Kidney epithelial cell (primary cell): ENCODE results near the gene IL17RD. TPM values are rescaled to one million over a fixed set of nuclear protein-coding genes. Genes with fewer than 3 reads are reported as not detected.

ENCODE experiments used
- DNase-seq: peaks from one replicate; pipeline ENCODE4 v3.0.0-alpha.2; 2010; ENCODE audit warnings: low read depth
- H3K27me3 ChIP-seq: 2 replicates; pipeline ENCODE4 v1.6.0; 2011; ENCODE audit warnings: low read length; ENCODE audit not compliant: control insufficient read depth, insufficient read depth
- H3K36me3 ChIP-seq: 2 replicates; pipeline ENCODE4 v1.5.1; 2011; ENCODE audit warnings: low read length; ENCODE audit not compliant: control insufficient read depth, insufficient read depth
- H3K4me3 ChIP-seq: 2 replicates; pipeline ENCODE4 v1.5.1; 2011; ENCODE audit warnings: low read depth, mild to moderate bottlenecking, control low read depth, low read length
- total RNA-seq: library from RNA; depleted of rRNA; stranded (reverse); fragments of >200 nt; gene quantifications from 2 replicates; pipeline ENCODE4 v1.2.3, GENCODE V29; 2015
- TF ChIP-seq, protein P1 (sequence below): IDR thresholded peaks from 2 replicates; pipeline ENCODE4 v1.5.1; 2011; ENCODE audit warnings: mild to moderate bottlenecking, moderate library complexity, low read length, control low read depth, inconsistent platforms; ENCODE audit not compliant: insufficient read depth, poor library complexity, severe bottlenecking

The IL17RD gene
- total RNA-seq, 1 donor from 2014 or later: 25.7 TPM

DNA sequence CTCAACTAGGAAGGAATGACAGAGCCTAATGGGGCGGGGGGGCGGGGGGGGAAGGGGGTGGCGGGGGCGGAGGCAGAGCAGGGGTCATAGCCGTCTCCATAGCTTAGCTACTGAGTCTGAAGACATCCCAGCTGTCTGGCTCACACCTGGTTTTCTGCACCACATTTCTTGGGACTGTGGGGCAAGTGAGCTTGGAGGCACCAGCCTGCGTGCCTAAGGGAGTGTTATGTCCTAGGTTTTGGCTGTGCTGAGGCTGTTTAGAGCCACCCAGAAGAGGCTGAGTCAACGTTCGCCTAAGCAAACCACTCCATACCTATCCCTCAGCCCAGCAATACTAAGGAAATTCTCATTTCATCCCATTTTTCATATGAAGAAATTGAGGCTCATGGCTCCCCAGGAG is 1.4 kb downstream of the IL17RD start:
- DNase-seq: no peak
- Histone ChIP-seq H3K36me3 (no peaks in the 10 kb centered on the region), H3K4me3 (peak overlapping the region; percentile 78), H3K27me3 (no peaks in the 10 kb centered on the region)
- TF ChIP-seq, protein P1, sequence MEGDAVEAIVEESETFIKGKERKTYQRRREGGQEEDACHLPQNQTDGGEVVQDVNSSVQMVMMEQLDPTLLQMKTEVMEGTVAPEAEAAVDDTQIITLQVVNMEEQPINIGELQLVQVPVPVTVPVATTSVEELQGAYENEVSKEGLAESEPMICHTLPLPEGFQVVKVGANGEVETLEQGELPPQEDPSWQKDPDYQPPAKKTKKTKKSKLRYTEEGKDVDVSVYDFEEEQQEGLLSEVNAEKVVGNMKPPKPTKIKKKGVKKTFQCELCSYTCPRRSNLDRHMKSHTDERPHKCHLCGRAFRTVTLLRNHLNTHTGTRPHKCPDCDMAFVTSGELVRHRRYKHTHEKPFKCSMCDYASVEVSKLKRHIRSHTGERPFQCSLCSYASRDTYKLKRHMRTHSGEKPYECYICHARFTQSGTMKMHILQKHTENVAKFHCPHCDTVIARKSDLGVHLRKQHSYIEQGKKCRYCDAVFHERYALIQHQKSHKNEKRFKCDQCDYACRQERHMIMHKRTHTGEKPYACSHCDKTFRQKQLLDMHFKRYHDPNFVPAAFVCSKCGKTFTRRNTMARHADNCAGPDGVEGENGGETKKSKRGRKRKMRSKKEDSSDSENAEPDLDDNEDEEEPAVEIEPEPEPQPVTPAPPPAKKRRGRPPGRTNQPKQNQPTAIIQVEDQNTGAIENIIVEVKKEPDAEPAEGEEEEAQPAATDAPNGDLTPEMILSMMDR: no peak

DNA sequence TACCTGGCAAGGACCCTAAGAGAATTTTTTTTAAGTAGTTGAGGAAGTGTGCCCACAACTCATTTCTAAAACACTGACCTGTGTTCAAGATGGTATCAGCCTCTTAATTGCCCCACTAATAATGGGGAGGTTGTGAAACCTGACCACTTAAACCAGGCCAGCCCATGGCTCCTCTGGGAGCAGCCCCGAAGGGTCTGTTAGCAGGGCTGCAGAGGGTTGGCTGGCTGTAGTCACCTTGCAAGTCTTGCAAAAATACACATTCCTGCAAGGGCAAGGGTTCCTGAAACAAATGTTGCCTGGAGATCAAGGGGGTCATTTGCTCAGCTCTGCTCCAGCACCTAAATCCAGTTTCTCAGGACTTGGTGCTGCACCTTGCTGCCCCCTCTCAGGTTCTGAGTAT is 3.2 kb downstream of the IL17RD start:
- H3K27me3 ChIP-seq: no peaks in the 10 kb centered on the region
- H3K36me3 ChIP-seq: no peaks in the 10 kb centered on the region
- TF ChIP-seq, protein P1: no peak
- DNase-seq: no peak
- H3K4me3 ChIP-seq: no peak overlapping the region

DNA sequence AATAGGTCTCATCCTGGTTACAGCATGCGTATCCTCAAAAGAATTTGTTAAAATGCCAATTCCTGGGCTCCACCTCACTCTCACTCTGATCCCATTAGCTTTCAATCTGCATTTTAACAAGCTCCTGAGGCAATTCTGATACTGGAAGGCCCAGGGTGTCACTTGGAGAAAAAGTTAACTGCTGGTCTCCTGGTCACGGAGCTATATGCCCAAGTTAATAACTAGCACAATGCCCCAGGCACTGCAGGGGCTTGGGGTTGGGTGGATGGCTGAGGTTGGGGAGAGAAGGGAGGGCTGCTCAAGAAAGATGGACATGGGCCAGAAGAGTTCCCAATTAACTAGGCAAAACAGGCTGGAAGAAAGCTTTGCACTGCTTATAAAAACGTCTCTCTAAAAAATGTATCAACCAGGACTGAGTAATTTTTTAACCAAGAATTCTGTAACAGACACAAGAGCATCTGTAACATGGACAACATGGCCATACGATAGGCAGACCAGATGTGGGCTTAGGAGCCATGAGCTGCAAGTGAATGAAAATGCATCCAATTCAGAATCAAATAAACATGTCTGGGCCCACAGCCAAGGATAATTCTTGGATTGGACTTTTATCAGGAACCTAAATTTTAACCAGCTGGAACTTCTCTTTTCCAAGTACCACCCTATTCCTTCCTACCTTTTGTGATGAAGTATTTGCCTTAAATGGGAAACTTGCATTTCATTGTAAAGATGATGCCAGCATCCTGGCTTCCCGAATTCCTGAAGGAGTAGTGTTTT is 4.2 kb downstream of the IL17RD start:
- DNase-seq: no peak
- TF ChIP-seq, protein P1: no peak
- Histone ChIP-seq H3K36me3 (no peaks in the 10 kb centered on the region), H3K4me3 (no peak overlapping the region), H3K27me3 (no peaks in the 10 kb centered on the region)

DNA sequence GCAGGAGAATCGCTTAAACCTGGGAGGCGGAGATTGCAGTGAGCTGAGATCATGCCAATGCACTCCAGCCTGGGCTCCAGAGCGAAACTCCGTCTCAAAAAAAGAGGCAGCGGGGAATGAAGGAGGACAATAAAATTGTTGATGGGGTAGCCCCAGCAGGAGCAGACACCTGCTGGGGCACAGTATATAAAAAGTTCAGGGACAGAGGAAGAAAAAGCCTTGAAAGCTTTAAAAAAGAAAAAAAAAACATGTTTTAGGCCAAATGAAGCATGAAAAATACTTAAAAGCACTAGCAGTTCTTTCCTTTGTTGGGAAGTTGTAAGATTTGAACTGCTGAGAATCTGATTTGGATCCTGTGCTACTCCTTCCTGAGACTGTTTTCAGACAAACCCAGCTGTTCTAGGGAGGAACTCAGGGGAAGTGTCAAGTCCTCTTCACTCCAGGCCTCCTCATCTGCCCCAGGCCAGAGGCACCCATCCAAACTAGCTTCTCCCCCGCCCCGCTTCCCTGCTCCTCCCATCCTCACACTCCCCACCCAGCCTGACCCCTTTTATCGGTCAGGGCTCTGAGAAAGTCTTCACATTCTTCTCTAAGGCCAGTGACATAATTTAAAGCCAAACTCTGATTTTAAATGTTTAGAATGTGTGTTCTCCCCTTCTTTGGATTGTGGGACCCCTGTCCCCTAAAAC is 4.9 kb downstream of the IL17RD start:
- no peak for DNase-seq
- H3K36me3 ChIP-seq: no peaks in the 10 kb centered on the region

DNA sequence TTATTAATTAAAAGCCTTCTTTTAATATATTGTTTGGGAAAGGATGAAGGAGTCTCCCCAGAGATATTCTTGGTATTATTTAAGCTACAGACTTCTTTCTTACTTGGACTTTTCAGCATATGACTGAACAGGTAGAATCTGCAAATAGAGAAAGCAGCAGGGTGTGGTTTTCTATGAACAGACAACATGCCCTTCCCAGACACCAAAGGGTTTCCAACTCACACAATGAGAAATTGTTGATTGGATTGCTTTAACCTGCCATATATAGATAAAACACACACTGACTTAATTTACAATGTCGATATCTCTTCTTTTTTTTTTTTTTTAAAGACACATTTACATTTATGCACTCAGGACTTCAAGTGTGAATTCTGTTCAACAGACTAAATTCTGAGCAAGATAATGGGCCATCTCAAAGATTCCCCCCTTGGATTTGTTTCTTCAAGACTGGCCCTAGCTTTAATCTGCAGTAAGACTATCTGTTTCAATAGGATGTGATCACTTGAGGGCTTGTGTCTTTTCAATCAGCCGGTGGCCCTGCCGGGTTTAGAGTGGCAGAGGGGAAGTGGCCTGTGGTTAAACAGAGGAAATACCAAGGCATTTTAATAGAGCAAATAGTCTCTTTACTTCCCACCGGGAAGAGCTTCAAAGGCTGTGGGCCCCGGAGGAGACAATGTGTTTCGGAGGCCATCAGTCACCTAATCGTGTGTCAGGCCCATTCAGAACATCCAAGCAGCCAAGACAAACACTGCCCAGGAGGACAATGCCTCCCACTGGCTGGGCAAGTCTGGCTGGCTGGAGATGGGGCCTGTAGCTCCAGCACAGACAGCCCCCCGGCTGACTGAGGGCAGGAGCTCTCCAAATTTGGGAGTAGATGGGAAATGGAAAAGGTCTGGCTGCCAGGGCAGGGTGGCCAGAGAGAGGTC is 6.1 kb downstream of the IL17RD start:
- no peak overlapping the region for H3K4me3 ChIP-seq
- H3K36me3 ChIP-seq: no peaks in the 10 kb centered on the region
- no peak for DNase-seq
- TF ChIP-seq, protein P1: no peak
- H3K27me3 ChIP-seq: no peaks in the 10 kb centered on the region

More for the DNA sequence above, 4.9 kb downstream of the IL17RD start:
- TF ChIP-seq, protein P1: no peak
- Histone ChIP-seq H3K27me3 (no peaks in the 10 kb centered on the region), H3K4me3 (no peak overlapping the region)
